Gastroesophageal sphincter (tissue), 4 donors: ENCODE data around the gene KIAA0408. TPM values are rescaled to one million over a fixed set of nuclear protein-coding genes. Genes with fewer than 3 reads are reported as not detected.
A peak's percentile ranks its signal among the peaks of the same experiment; 100 is the strongest.

ENCODE experiments used
- ATAC-seq: fragments of 150-250 bp; one replicate; pipeline ENCODE4 v1.9.1; 2016; ENCODE audit warnings: mild to moderate bottlenecking, moderate library complexity
- H3K27ac ChIP-seq, 4 donors: fragments of 200-600 bp; sonication (generic) in 3 of 4; 1 replicate in 3 of 4; 2 replicates in 1 of 4; pipeline ENCODE4 v1.5.1; 2016 to 2019
- H3K27me3 ChIP-seq: fragments of 200-600 bp; sonication (generic); one replicate; pipeline ENCODE4 v1.5.1; 2019
- H3K36me3 ChIP-seq, 2 donors: fragments of 200-600 bp; sonication (generic); one replicate each; pipeline ENCODE4 v1.5.1; 2019; ENCODE audit warnings: control low read depth in 1 of 2
- H3K4me1 ChIP-seq, 3 donors: fragments of 200-600 bp; sonication (generic); 1 replicate in 2 of 3; 2 replicates in 1 of 3; pipeline ENCODE4 v1.5.1; 2016 to 2019; ENCODE audit warnings: control low read depth in 2 of 3
- H3K4me3 ChIP-seq, 2 donors: fragments of 200-600 bp; sonication (generic); one replicate each; pipeline ENCODE4 v1.5.1; 2019; ENCODE audit warnings: mild to moderate bottlenecking in 1 of 2, moderate library complexity in 1 of 2
- H3K9me3 ChIP-seq, 3 donors: fragments of 200-600 bp; sonication (generic); one replicate each; pipeline ENCODE4 v1.5.1; 2017 to 2019; ENCODE audit warnings: control low read depth in 2 of 3
- EP300 ChIP-seq: sonication (generic); formaldehyde crosslinking; IDR thresholded peaks from one replicate; pipeline ENCODE4 v1.6.1; 2017; ENCODE audit warnings: antibody characterized with exemption, mild to moderate bottlenecking
- POLR2A ChIP-seq, 2 donors: fragments of 450-650 bp; IDR thresholded peaks; one replicate each; pipeline ENCODE4 v1.6.1; 2017; ENCODE audit warnings: antibody characterized with exemption in 2 of 2, mild to moderate bottlenecking in 2 of 2, moderate library complexity in 1 of 2
- POLR2AphosphoS5 ChIP-seq: sonication (generic); formaldehyde crosslinking; IDR thresholded peaks from one replicate; pipeline ENCODE4 v1.6.1; 2017; ENCODE audit warnings: antibody characterized with exemption
- WGBS, 2 donors: methylation state at CpG; one replicate each; pipeline ENCODE4 v1.1.5; 2018; ENCODE audit warnings: low coverage in 1 of 2; 5-methylcytosine and 5-hydroxymethylcytosine counted together
- total RNA-seq, 4 donors: library from RNA; depleted of rRNA; stranded (reverse); fragments of >200 nt; gene quantifications; one replicate each; pipeline ENCODE4 v1.1.0, GENCODE V29; 2016
- TF ChIP-seq, protein P1 (sequence below), 4 experiments: fragments of 200-600 bp in 2 of 4; fragments of 450-650 bp in 2 of 4; sonication (generic) in 1 of 4; IDR thresholded peaks; one replicate each; pipeline ENCODE4 v1.5.1; 2017 to 2019; ENCODE audit warnings: antibody characterized with exemption in 4 of 4, mild to moderate bottlenecking in 2 of 4, moderate library complexity in 2 of 4

Gene KIAA0408
- total RNA-seq, 4 donors from 2014 or later = 25.2 to 83.3 (median 47.8) TPM

DNA sequence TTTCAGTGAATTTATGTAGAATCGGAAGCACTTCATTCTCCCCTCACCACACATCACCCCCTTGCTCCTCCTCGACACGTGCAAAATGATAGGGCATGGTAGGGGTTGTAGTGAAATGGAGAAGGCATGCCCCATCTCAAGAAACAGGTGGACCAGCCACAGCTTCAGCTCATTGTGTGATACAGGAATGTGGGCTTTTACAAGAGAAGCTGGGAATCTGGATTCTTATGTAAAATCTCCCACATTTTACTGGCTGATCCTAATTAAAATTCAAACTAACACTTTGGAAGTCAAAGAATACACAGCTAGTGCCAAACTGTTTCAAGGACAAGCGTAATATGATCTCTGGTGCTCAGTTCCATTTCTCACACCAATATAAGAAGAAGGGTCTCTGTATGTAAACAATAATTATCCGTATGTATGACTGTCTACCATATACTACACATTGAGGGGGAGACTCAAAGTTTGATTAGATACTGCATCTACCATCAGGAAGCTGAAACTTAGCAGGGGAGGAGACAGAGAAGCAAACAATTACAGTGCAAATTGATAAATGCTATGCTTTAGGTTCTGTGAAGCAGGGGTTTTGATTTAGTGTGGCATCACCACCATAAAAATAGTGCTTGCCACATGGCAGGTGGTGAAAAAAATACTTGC, 24.3 kb upstream of the KIAA0408 start:
- WGBS, 2 donors = 67 to 81% methylated on average over 5 of the region's 5 CpGs
- Histone ChIP-seq H3K27ac (no peak overlapping the region), H3K4me1 (peaks cover 0 to 18% (median 4%) of the 10 kb centered on the region in 3 donors), H3K27me3 (no peaks in the 10 kb centered on the region), H3K36me3 (peaks cover 0 to 6% of the 10 kb centered on the region in 2 donors), H3K9me3 (no peaks in the 10 kb centered on the region), H3K4me3 (peak overlapping the region in 1 of 2 donors; percentile 14)
- no peak for TF ChIP-seq POLR2A (IDR thresholded peaks at IDR 0.05)
- TF ChIP-seq, protein P1, sequence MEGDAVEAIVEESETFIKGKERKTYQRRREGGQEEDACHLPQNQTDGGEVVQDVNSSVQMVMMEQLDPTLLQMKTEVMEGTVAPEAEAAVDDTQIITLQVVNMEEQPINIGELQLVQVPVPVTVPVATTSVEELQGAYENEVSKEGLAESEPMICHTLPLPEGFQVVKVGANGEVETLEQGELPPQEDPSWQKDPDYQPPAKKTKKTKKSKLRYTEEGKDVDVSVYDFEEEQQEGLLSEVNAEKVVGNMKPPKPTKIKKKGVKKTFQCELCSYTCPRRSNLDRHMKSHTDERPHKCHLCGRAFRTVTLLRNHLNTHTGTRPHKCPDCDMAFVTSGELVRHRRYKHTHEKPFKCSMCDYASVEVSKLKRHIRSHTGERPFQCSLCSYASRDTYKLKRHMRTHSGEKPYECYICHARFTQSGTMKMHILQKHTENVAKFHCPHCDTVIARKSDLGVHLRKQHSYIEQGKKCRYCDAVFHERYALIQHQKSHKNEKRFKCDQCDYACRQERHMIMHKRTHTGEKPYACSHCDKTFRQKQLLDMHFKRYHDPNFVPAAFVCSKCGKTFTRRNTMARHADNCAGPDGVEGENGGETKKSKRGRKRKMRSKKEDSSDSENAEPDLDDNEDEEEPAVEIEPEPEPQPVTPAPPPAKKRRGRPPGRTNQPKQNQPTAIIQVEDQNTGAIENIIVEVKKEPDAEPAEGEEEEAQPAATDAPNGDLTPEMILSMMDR (IDR thresholded peaks at IDR 0.05) = no peak
- TF ChIP-seq POLR2AphosphoS5 = no peak
- no peak for TF ChIP-seq EP300
- no peak for ATAC-seq

DNA sequence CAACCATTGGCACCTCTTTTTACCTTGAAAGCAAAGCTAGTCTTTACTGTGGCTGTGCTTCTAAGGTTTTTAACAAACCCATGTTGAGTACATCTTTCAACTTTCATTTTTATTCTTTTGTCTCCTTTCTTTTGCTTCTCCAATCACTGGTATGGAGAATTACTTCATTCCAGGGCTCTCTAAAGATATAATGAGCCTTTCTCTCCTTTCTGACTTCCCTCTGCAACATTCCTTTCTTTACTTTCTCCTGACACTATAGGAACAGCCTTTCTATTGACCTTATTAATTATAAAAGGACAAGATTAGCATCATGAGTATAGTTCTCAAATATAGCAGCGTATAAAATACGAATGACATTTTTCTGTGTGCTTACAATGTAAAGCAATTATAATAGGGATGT, 23.1 kb upstream of the KIAA0408 start:
- Histone ChIP-seq H3K36me3 (peaks cover 0 to 8% of the 10 kb centered on the region in 2 donors), H3K9me3 (no peaks in the 10 kb centered on the region), H3K27me3 (no peaks in the 10 kb centered on the region), H3K4me3 (no peak overlapping the region), H3K27ac (no peak overlapping the region), H3K4me1 (peaks cover 0 to 18% (median 4%) of the 10 kb centered on the region in 3 donors)
- no peak for ATAC-seq
- WGBS, 2 donors = 95 to 96% methylated on average over 2 of the region's 2 CpGs
- no peak for TF ChIP-seq EP300
- TF ChIP-seq POLR2A (IDR thresholded peaks at IDR 0.05) = no peak
- TF ChIP-seq, protein P1 (IDR thresholded peaks at IDR 0.05) = no peak
- TF ChIP-seq POLR2AphosphoS5 = no peak

DNA sequence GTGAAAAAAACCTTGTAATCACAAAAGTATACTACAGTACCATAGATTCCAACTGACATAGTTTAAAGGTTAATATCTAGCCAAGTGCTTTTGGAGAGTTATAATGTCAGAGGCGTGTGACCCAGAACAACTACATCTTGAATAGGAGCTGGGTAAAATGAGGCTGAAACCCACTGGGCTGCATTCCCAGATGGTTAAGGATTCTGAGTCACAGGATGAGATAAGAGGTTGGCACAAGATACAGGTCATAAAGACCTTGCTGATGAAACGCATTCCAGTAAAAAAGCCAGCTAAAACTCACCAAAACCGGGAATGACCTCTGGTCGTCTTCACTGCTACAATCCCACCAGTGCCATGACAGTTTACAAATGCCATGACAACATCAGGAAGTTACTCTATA, 22.4 kb upstream of the KIAA0408 start:
- WGBS, 2 donors = 36 to 57% methylated on average over 3 of the region's 4 CpGs
- Histone ChIP-seq H3K27ac (no peak overlapping the region), H3K36me3 (peaks cover 0 to 8% of the 10 kb centered on the region in 2 donors), H3K4me3 (no peak overlapping the region), H3K4me1 (peaks cover 0 to 18% (median 4%) of the 10 kb centered on the region in 3 donors), H3K27me3 (no peaks in the 10 kb centered on the region), H3K9me3 (no peaks in the 10 kb centered on the region)
- TF ChIP-seq EP300 = no peak
- TF ChIP-seq POLR2A (IDR thresholded peaks at IDR 0.05) = no peak
- TF ChIP-seq POLR2AphosphoS5 = no peak
- TF ChIP-seq, protein P1 (IDR thresholded peaks at IDR 0.05) = no peak
- ATAC-seq = no peak

DNA sequence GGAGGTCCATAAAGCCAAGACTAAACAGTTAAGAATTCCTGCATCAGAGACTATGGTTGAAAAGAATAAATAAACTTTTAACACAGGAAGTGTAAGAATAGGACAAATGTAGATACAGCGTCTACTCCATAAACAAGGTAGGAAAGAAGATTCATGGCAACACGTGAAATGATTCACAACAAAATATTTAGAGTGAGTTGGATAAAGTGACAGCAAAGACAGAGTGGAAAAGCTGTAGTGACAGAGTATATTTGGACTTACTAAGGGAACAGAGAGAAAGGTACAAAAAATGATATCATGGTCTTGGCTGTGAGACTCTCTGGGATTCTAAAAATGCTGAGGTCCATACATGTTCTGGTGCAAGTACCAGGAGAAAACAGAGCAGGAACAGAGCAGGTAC, 21.9 kb upstream of the KIAA0408 start:
- H3K4me3 ChIP-seq = no peak overlapping the region
- no peak overlapping the region for H3K27ac ChIP-seq
- WGBS, 2 donors = 53 to 68% methylated on average over 2 of the region's 2 CpGs
- H3K4me1 ChIP-seq = peaks cover 0 to 18% (median 4%) of the 10 kb centered on the region in 3 donors
- H3K27me3 ChIP-seq = no peaks in the 10 kb centered on the region
- TF ChIP-seq, protein P1 (IDR thresholded peaks at IDR 0.05) = no peak
- TF ChIP-seq POLR2AphosphoS5 = no peak
- TF ChIP-seq POLR2A (IDR thresholded peaks at IDR 0.05) = no peak
- no peak for TF ChIP-seq EP300
- peaks cover 0 to 8% of the 10 kb centered on the region in 2 donors for H3K36me3 ChIP-seq
- no peak for ATAC-seq
- no peaks in the 10 kb centered on the region for H3K9me3 ChIP-seq

DNA sequence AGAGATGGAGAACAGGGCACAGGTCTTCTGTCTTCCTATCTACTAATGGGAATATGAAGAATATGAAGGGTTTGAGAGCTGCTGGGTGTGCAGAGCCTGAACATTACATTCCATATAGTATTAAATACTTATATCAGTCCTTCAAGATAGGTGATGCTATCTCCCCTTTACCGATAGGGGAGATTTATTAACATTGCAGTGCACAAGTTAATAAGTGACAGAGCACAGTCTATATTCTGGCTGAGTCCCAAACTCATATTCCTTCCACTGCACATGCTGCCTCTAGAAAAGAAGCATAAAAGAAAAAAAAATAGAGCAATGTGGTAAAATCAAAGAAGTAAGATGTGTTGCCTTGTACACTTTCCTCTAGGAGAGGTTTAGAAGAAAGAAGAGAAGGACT, 18.5 kb upstream of the KIAA0408 start:
- Histone ChIP-seq H3K27me3 (no peaks in the 10 kb centered on the region), H3K4me1 (no peaks in the 10 kb centered on the region), H3K9me3 (no peaks in the 10 kb centered on the region), H3K36me3 (peaks cover 0 to 20% of the 10 kb centered on the region in 2 donors), H3K27ac (no peak overlapping the region), H3K4me3 (no peak overlapping the region)
- ATAC-seq = no peak
- TF ChIP-seq POLR2A (IDR thresholded peaks at IDR 0.05) (no peak), POLR2AphosphoS5 (no peak), EP300 (no peak)
- TF ChIP-seq, protein P1 (IDR thresholded peaks at IDR 0.05) = no peak
- 100% methylated on average over 1 of the region's 1 CpG for WGBS, 2 donors
